Parathyroid adenoma (tissue), 2 donors: Measurements from ENCODE around the gene HEATR1.
A peak's percentile ranks its signal among the peaks of the same experiment; 100 is the strongest.

Experiments used
- H2AFZ ChIP-seq: fragments of 300-600 bp; sonication (generic); one replicate; pipeline ENCODE4 v1.7.0; 2017; ENCODE audit warnings: antibody characterized with exemption, mild to moderate bottlenecking
- H3K27ac ChIP-seq: fragments of 300-600 bp; sonication (generic); one replicate; pipeline ENCODE4 v1.7.0; 2017
- H3K27me3 ChIP-seq: fragments of 300-600 bp; sonication (generic); one replicate; pipeline ENCODE4 v1.7.0; 2017; ENCODE audit warnings: low read length; ENCODE audit not compliant: control insufficient read depth, insufficient read depth
- H3K36me3 ChIP-seq: fragments of 300-600 bp; sonication (generic); one replicate; pipeline ENCODE4 v1.7.0; 2017; ENCODE audit warnings: low read length; ENCODE audit not compliant: control insufficient read depth, insufficient read depth
- H3K4me1 ChIP-seq: fragments of 300-600 bp; sonication (generic); one replicate; pipeline ENCODE4 v1.7.0; 2017; ENCODE audit warnings: control low read depth
- H3K4me2 ChIP-seq: fragments of 300-600 bp; sonication (generic); one replicate; pipeline ENCODE4 v1.7.0; 2017; ENCODE audit warnings: low read length
- H3K4me3 ChIP-seq: fragments of 300-600 bp; sonication (generic); one replicate; pipeline ENCODE4 v1.7.0; 2017; ENCODE audit warnings: low read depth, low read length
- H3K79me2 ChIP-seq: fragments of 300-600 bp; sonication (generic); one replicate; pipeline ENCODE4 v1.7.0; 2017; ENCODE audit warnings: control low read depth
- H3K9ac ChIP-seq: fragments of 300-600 bp; sonication (generic); one replicate; pipeline ENCODE4 v1.7.0; 2017; ENCODE audit warnings: mild to moderate bottlenecking
- H3K9me3 ChIP-seq: fragments of 300-600 bp; sonication (generic); one replicate; pipeline ENCODE4 v1.7.0; 2017; ENCODE audit warnings: low read length; ENCODE audit not compliant: control insufficient read depth
- CTCF ChIP-seq: fragments of 300-600 bp; sonication (generic); IDR thresholded peaks from one replicate; pipeline ENCODE4 v1.7.0; 2017; ENCODE audit warnings: antibody characterized with exemption, mild to moderate bottlenecking
- donor health status: primary hyperparathyroidism.

HEATR1 gene

GRCh38 chr1:236515443-236515958 is 88.8 kb downstream of the HEATR1 start:
- peaks cover 11% of the 10 kb centered on the region for H3K4me1 ChIP-seq
- H3K79me2 ChIP-seq: no peaks in the 10 kb centered on the region
- no peaks in the 10 kb centered on the region for H3K36me3 ChIP-seq
- no peak for TF ChIP-seq CTCF
- H3K27me3 ChIP-seq: no peaks in the 10 kb centered on the region
- H3K9ac ChIP-seq: no peak overlapping the region
- H3K27ac ChIP-seq: peak overlapping the region; percentile 77
- H3K4me3 ChIP-seq: no peak overlapping the region
- no peaks in the 10 kb centered on the region for H3K9me3 ChIP-seq
- peak overlapping the region; percentile 58 for H2AFZ ChIP-seq
- no peak overlapping the region for H3K4me2 ChIP-seq

- peak overlapping the region; percentile 77 for H3K27ac ChIP-seq
- no peak overlapping the region for H2AFZ ChIP-seq
- no peaks in the 10 kb centered on the region for H3K9me3 ChIP-seq
- H3K4me1 ChIP-seq: peaks cover 11% of the 10 kb centered on the region
- no peaks in the 10 kb centered on the region for H3K79me2 ChIP-seq
- no peak overlapping the region for H3K9ac ChIP-seq
- TF ChIP-seq CTCF: no peak
- H3K4me2 ChIP-seq: no peak overlapping the region
- peak overlapping the region; percentile 15 for H3K4me3 ChIP-seq
- no peaks in the 10 kb centered on the region for H3K36me3 ChIP-seq
- H3K27me3 ChIP-seq: no peaks in the 10 kb centered on the region
These were observed 89.4 kb downstream of the HEATR1 start for GRCh38 chr1:236514703-236515442.

- H3K27me3 ChIP-seq: no peaks in the 10 kb centered on the region
- no peak overlapping the region for H2AFZ ChIP-seq
- H3K4me3 ChIP-seq: no peak overlapping the region
- no peak overlapping the region for H3K4me2 ChIP-seq
- H3K4me1 ChIP-seq: peaks cover 10% of the 10 kb centered on the region
- no peaks in the 10 kb centered on the region for H3K36me3 ChIP-seq
- no peak overlapping the region for H3K27ac ChIP-seq
- H3K9me3 ChIP-seq: no peaks in the 10 kb centered on the region
- no peak for TF ChIP-seq CTCF
- no peak overlapping the region for H3K9ac ChIP-seq
- no peaks in the 10 kb centered on the region for H3K79me2 ChIP-seq
These were observed 92.4 kb downstream of the HEATR1 start for GRCh38 chr1:236511735-236512418.

- no peak overlapping the region for H3K4me2 ChIP-seq
- no peak overlapping the region for H2AFZ ChIP-seq
- H3K36me3 ChIP-seq: no peaks in the 10 kb centered on the region
- H3K9ac ChIP-seq: no peak overlapping the region
- H3K27me3 ChIP-seq: no peaks in the 10 kb centered on the region
- H3K4me1 ChIP-seq: no peaks in the 10 kb centered on the region
- no peaks in the 10 kb centered on the region for H3K9me3 ChIP-seq
- no peaks in the 10 kb centered on the region for H3K79me2 ChIP-seq
- no peak overlapping the region for H3K4me3 ChIP-seq
- no peak for TF ChIP-seq CTCF
- H3K27ac ChIP-seq: no peak overlapping the region
These were observed 94.5 kb downstream of the HEATR1 start for GRCh38 chr1:236509647-236510401.
